Measurements from ENCODE around the gene VANGL2.

VANGL2 gene

DNA sequence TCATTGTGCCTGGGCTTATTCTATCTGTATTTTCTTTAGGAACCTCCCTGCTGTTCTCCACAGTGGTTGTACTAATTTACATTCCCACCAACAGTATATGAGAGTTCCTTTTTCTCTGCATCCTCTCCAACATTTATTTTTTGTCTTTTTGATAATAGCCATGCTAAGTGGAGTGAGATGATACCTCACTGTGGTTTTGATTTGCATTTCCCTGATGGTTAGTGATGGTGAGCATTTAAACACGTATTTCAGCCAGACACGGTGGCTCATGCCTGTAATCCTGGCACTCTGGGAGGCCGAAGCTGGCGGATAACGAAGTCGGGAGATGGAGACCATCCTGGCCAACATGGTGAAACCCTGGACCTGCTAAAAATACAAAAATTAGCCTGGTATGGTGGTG, 64.8 kb downstream of the VANGL2 start:
- DNase-seq = no peak

DNA sequence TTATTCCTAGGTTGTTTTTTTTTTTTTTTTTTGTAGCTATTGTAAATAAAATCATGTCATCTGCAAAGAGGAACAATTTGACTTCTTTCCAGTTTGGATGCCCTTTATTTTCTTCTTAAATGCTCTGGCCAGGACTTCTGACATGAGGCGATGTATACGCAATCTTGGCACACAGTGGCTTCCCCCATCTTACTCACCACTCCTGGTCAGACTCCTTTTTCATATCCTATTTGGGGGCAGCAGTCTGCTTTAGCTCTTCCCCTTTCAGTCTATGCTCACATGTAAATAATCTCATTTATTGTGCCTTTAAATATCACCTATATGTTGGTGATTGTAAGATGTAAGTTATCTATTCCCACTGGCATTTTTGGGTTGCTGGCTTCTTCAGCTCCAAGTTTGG, 66.6 kb downstream of the VANGL2 start:
- DNase-seq = no peak

DNA sequence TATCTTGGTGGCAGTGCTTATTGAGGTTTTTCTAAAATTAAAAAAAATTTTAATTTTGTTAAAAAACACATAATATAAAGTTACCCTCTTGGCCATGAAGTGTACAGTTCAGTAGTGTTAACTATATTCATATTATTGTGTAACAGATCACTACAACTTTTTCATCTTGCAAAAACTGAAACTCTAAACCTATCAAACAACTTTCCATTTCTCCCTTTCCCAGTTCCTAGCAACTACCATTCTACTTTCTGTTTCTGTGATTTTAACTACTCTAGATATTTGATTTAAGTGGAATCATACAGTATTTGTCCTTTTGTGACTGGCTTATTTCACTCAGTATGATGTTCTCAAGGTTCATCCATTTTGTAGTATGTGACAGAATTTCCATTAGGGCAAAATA, 67.2 kb downstream of the VANGL2 start:
- no peak for DNase-seq

DNA sequence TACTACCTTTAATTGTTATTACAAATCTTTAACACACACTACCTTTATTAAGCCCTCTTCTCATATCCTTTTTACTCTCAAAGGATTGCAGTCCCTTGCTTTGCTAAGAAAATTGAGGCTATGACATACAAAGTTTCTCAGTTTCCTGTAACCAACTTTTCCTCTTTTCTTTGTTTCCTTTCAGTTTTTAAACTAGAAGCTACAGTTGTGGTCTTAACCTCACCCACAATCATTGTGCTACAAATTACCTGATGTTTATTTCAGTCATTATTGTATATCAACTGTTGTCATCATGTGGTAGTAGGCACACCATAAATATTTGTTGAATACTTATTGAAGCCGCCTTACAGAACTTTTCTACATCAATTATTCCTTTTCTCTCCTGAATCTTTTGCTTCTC, 70.9 kb downstream of the VANGL2 start:
- no peak for DNase-seq

GRCh38 chr1:160472112-160472511, 71.7 kb downstream of the VANGL2 start:
- no peak for DNase-seq

GRCh38 chr1:160474392-160475242, 74.3 kb downstream of the VANGL2 start:
- DNase-seq = no peak
